Esophagus muscularis mucosa (tissue), 4 donors: ENCODE measurements around the gene ZNFX1. TPM values are rescaled to one million over a fixed set of nuclear protein-coding genes. Genes with fewer than 3 reads are reported as not detected.
A peak's percentile ranks its signal among the peaks of the same experiment; 100 is the strongest.

Experiments used
- DNase-seq: peaks from one replicate; pipeline ENCODE4 v3.0.0-alpha.2; 2017; ENCODE audit errors: extremely low spot score
- H3K27ac ChIP-seq, 4 donors: fragments of 200-600 bp; sonication (generic); replicated peaks in 1 of 4; 1 replicate in 3 of 4; 2 replicates in 1 of 4; pipeline ENCODE4 v1.5.1; 2016 to 2019; ENCODE audit warnings: mild to moderate bottlenecking in 1 of 4
- H3K27me3 ChIP-seq, 4 donors: fragments of 200-600 bp; sonication (generic); one replicate each; pipeline versions ENCODE4 v1.5.1 to v1.6.0; 2016 to 2019
- H3K36me3 ChIP-seq, 4 donors: fragments of 200-600 bp; sonication (generic); one replicate each; pipeline ENCODE4 v1.5.1; 2016 to 2019
- H3K4me1 ChIP-seq, 4 donors: fragments of 200-600 bp; sonication (generic); one replicate each; pipeline ENCODE4 v1.5.1; 2016 to 2019
- H3K4me3 ChIP-seq, 4 donors: fragments of 200-600 bp; sonication (generic); 1 replicate in 2 of 4; 2 replicates in 2 of 4; pipeline ENCODE4 v1.5.1; 2016 to 2019; ENCODE audit warnings: mild to moderate bottlenecking in 4 of 4, moderate library complexity in 1 of 4
- H3K9me3 ChIP-seq, 4 donors: fragments of 200-600 bp; sonication (generic); 1 replicate in 3 of 4; 2 replicates in 1 of 4; pipeline ENCODE4 v1.5.1; 2016 to 2019
- EP300 ChIP-seq: sonication (generic); formaldehyde crosslinking; IDR thresholded peaks from one replicate; pipeline ENCODE4 v1.6.1; 2017; ENCODE audit warnings: antibody characterized with exemption
- POLR2A ChIP-seq: fragments of 450-650 bp; IDR thresholded peaks from one replicate; pipeline ENCODE4 v1.6.1; 2017; ENCODE audit warnings: antibody characterized with exemption, moderate library complexity, mild to moderate bottlenecking, low read depth
- POLR2AphosphoS5 ChIP-seq, 2 donors: sonication (generic); formaldehyde crosslinking; IDR thresholded peaks; one replicate each; pipeline ENCODE4 v1.6.1; 2017; ENCODE audit warnings: antibody characterized with exemption in 2 of 2
- WGBS: methylation state at CpG from one replicate; pipeline ENCODE4 v1.1.5; 2018; 5-methylcytosine and 5-hydroxymethylcytosine counted together
- intact Hi-C: fragments of 100-400 bp; cut with DNase I; formaldehyde crosslinking; loops from one replicate; pipeline ENCODE4 v1.15.1; 2023
- total RNA-seq, 4 donors: library from RNA; depleted of rRNA; stranded (reverse); fragments of >200 nt; gene quantifications; one replicate each; pipeline versions ENCODE4 v1.1.0 to v1.2.1, GENCODE V29; 2016
- TF ChIP-seq, protein P1 (sequence below), 3 experiments: fragments of 200-600 bp in 2 of 3; fragments of 450-650 bp in 1 of 3; sonication (generic) in 2 of 3; IDR thresholded peaks; one replicate each; pipeline ENCODE4 v1.5.1; 2017 to 2019; ENCODE audit warnings: antibody characterized with exemption in 3 of 3, mild to moderate bottlenecking in 2 of 3, moderate library complexity in 1 of 3

ZNFX1 gene
- total RNA-seq, 4 donors from 2014 or later = 35.7 to 46.7 (median 41.3) TPM

DNA sequence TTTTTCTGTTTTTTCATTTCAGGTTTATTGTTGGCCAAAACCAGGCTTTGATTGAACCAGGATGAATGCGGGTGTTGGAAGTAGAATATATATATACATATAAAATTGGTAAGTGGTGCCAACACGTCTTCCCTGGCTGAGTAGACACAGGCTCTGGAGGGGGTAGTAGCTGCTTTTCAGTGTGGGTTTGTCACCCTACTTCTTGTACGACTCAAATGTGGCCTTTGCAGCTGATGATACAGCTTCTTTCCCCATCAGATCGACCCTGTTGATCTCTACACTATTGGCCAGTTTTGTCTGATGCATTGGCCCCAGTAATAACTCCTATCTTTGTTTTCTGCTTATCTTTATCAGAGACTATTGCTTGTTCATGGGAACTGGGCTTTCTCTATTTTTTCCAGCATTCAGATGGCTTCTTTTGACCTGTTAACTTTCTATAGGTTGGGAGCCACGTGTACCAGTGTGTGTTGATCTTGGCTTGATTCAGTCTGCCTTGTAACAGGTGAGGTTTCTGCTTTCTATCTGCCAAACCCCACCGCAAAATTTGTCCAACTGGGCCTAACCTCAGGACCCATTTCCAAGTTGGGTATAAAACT is 2.7 kb upstream of the ZNFX1 start:
- WGBS = 70% methylated on average over 6 of the region's 6 CpGs
- H3K27ac ChIP-seq = peak overlapping the region in 1 of 4 donors; percentile 98
- intact Hi-C loops = no loop called here
- H3K4me1 ChIP-seq = peaks cover 40 to 83% (median 71%) of the 10 kb centered on the region in 4 donors
- H3K4me3 ChIP-seq = peak overlapping the region in 3 of 4 donors; percentile 77 to 98 (median 77)
- H3K27me3 ChIP-seq = no peaks in the 10 kb centered on the region
- H3K9me3 ChIP-seq = peaks cover 0 to 27% (median 6%) of the 10 kb centered on the region in 4 donors
- H3K36me3 ChIP-seq = peaks cover 45 to 66% (median 61%) of the 10 kb centered on the region in 4 donors
- DNase-seq = no peak
- TF ChIP-seq, protein P1, sequence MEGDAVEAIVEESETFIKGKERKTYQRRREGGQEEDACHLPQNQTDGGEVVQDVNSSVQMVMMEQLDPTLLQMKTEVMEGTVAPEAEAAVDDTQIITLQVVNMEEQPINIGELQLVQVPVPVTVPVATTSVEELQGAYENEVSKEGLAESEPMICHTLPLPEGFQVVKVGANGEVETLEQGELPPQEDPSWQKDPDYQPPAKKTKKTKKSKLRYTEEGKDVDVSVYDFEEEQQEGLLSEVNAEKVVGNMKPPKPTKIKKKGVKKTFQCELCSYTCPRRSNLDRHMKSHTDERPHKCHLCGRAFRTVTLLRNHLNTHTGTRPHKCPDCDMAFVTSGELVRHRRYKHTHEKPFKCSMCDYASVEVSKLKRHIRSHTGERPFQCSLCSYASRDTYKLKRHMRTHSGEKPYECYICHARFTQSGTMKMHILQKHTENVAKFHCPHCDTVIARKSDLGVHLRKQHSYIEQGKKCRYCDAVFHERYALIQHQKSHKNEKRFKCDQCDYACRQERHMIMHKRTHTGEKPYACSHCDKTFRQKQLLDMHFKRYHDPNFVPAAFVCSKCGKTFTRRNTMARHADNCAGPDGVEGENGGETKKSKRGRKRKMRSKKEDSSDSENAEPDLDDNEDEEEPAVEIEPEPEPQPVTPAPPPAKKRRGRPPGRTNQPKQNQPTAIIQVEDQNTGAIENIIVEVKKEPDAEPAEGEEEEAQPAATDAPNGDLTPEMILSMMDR (IDR thresholded peaks at IDR 0.05) = no peak
- TF ChIP-seq EP300 (no peak), POLR2AphosphoS5 (IDR thresholded peaks at IDR 0.05) (no peak), POLR2A (no peak)

DNA sequence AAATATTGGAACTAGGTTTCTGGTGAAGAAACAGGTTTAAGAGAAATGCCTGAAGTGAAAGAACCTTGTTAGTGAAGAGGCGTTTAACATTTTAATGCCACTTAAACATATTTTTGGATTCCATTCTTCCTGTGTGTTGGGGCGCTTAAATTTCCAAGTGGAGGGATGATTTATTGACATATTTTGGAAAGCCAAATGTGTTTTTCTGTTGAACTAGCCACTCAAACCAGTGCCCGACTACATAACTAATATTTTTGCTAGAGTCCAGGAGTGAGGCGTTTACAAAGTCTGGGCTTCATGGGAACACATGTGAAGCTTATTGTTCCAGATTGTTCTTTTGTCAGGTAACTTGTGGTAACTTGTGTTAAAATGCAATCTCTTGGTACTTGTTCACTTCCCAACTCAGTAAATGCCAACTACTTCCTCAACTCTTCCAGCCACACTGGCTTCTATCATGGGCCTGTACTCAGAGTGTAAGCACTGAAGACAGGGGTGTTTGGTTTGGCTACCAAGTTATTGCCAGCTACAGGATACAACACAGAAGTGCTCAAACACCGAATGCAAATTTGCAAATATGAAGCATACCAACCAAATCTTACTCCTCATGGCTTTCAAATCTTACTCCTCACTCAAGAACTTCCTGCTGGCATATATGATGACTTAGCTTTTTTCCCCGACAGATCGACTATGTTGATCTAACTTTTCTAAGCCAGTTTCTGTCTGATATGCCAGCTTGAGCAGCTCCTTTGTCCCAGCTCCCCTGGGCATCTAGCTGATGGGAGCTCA is 2.0 kb upstream of the ZNFX1 start:
- Histone ChIP-seq H3K36me3 (peaks cover 44 to 66% (median 61%) of the 10 kb centered on the region in 4 donors), H3K27ac (peak overlapping the region in 3 of 4 donors; percentile 91 to 99 (median 98)), H3K4me3 (peak overlapping the region; percentile 77 to 98 (median 87)), H3K4me1 (peaks cover 43 to 84% (median 77%) of the 10 kb centered on the region in 4 donors), H3K27me3 (no peaks in the 10 kb centered on the region), H3K9me3 (peaks cover 0 to 20% (median 5%) of the 10 kb centered on the region in 4 donors)
- no peak for DNase-seq
- TF ChIP-seq POLR2AphosphoS5 (IDR thresholded peaks at IDR 0.05) (no peak), EP300 (no peak)
- 61% methylated on average over 7 of the region's 7 CpGs for WGBS
- intact Hi-C loops = no loop called here

DNA sequence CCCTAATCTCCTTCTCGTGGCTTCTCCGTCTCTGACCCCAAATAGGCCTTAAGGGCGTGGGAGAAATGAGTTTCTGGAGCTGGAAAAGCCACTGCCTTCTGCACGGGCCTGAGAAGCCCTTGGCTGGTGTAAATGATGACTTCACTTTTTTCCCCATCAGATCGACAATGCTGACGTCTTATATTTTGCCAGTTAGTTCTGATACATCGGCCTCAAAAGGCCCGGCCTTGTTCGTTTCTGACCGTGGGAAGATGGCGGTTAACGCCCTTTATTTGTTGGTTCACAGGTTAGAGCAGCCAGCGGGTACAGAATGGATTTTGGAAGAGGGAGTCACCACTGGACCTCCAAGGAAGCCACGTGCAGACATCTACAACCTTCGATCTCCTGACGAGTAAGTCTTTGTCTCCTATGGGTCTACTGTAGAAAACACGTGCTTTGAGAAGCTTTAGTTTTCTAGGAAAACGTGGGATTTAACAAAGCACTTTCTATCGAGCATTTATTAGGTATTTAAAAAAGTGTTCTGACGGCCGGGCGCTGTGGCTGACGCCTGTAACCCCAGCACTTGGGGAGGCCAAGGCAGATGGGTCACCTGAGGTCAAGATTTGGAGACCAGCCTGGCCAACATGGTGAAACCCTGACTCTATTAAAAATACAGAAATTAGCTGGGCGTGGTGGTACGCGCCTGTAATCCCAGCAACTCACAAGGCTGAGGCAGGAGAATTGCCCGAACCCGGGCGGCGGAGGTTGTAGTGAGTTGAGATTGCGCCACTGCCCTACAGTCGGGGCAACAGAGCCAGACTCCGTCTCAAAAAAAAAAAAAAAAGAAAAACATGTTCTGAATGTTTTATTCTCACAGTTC is 1.2 kb upstream of the ZNFX1 start:
- TF ChIP-seq POLR2A = no peak
- TF ChIP-seq, protein P1 (IDR thresholded peaks at IDR 0.05) = no peak
- TF ChIP-seq POLR2AphosphoS5 (IDR thresholded peaks at IDR 0.05) = no peak
- TF ChIP-seq EP300 = no peak
- 24% methylated on average over 29 of the region's 33 CpGs for WGBS
- peaks cover 0 to 14% (median 5%) of the 10 kb centered on the region in 4 donors for H3K9me3 ChIP-seq
- peak overlapping the region; percentile 77 to 98 (median 87) for H3K4me3 ChIP-seq
- peaks cover 43 to 81% (median 76%) of the 10 kb centered on the region in 4 donors for H3K4me1 ChIP-seq
- intact Hi-C loops = no loop called here
- peak overlapping the region; percentile 91 to 99 (median 96) for H3K27ac ChIP-seq
- no peaks in the 10 kb centered on the region for H3K27me3 ChIP-seq
- peaks cover 41 to 64% (median 56%) of the 10 kb centered on the region in 4 donors for H3K36me3 ChIP-seq
- no peak for DNase-seq

DNA sequence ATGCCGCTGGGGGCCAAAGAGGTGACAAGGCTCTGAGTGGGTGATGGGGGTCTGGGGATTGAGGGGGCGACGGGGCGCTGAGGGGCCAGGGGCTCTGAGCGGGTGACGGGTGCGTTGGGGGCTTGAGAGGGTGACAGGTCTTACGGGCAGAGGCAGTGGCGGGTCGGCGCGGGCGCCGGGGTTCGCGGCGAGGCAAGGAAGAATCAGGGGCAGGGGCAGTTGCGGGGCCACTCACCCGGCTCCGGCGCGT is 146 bp downstream of the ZNFX1 start:
- WGBS = 0% methylated on average over 9 of the region's 22 CpGs
- no peaks in the 10 kb centered on the region for H3K27me3 ChIP-seq
- TF ChIP-seq, protein P1 (IDR thresholded peaks at IDR 0.05) = no peak
- no peak for TF ChIP-seq EP300
- TF ChIP-seq POLR2A = peak; percentile 78
- TF ChIP-seq POLR2AphosphoS5 (IDR thresholded peaks at IDR 0.05) = no peak
- H3K36me3 ChIP-seq = peaks cover 29 to 64% (median 51%) of the 10 kb centered on the region in 4 donors
- peaks cover 0 to 9% (median 4%) of the 10 kb centered on the region in 4 donors for H3K9me3 ChIP-seq
- no peak for DNase-seq
- intact Hi-C loops = no loop called here
- H3K27ac ChIP-seq = peak overlapping the region; percentile 91 to 99 (median 96)
- H3K4me1 ChIP-seq = peaks cover 34 to 80% (median 69%) of the 10 kb centered on the region in 4 donors
- H3K4me3 ChIP-seq = peak overlapping the region; percentile 77 to 98 (median 87)
